ENCODE data around the gene ZNF385C.

DNA sequence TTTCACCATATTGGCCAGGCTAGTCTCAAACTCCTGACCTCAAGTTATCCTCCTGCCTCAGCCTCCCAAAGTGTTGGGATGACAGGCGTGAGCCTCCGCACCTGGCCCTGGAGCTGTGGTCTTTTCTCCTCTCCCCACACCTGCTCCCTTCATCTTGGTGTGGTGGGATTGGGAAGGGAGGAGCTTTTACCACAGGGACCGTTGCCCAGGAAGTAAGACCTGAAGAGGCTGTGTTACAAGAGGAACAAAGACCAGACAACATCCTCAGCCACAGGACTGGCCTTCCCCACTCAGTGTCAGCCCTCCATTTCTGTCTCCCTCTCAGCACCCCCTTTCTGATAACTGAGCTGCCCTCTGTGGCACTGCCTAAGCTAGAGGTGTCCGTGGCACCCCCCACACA, 38.5 kb downstream of the ZNF385C start:
- TF ChIP-seq POLR2A (IDR thresholded peaks at IDR 0.05) = no peak
- TF ChIP-seq, protein P1, sequence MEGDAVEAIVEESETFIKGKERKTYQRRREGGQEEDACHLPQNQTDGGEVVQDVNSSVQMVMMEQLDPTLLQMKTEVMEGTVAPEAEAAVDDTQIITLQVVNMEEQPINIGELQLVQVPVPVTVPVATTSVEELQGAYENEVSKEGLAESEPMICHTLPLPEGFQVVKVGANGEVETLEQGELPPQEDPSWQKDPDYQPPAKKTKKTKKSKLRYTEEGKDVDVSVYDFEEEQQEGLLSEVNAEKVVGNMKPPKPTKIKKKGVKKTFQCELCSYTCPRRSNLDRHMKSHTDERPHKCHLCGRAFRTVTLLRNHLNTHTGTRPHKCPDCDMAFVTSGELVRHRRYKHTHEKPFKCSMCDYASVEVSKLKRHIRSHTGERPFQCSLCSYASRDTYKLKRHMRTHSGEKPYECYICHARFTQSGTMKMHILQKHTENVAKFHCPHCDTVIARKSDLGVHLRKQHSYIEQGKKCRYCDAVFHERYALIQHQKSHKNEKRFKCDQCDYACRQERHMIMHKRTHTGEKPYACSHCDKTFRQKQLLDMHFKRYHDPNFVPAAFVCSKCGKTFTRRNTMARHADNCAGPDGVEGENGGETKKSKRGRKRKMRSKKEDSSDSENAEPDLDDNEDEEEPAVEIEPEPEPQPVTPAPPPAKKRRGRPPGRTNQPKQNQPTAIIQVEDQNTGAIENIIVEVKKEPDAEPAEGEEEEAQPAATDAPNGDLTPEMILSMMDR (IDR thresholded peaks at IDR 0.05 in 4 of 5, conservative IDR thresholded peaks at IDR 0.05 in 1 of 5) = no peak

All from gastrocnemius medialis (tissue), 4 donors.